ENCODE results near the gene POU2F1.

POU2F1 gene

DNA sequence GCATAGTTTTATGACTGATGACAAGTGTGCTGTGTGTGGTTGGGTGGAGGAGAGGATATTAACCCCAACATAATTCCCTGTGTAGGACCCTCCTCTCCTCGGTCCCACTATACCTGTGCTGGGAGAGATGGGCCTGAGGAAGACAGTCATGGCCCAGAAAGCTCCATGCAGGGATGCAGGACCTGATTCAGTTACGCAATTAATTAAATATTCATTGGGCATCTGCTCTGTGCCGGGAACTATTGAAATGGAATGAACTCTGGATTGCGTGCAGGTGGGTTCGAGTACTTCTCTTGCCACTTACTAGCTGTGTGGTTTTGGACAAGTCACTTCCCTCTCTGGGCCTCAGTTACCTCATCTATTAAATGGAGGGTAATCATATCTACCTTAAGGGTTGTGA, 223.1 kb downstream of the POU2F1 start:
- TF ChIP-seq, protein P1, sequence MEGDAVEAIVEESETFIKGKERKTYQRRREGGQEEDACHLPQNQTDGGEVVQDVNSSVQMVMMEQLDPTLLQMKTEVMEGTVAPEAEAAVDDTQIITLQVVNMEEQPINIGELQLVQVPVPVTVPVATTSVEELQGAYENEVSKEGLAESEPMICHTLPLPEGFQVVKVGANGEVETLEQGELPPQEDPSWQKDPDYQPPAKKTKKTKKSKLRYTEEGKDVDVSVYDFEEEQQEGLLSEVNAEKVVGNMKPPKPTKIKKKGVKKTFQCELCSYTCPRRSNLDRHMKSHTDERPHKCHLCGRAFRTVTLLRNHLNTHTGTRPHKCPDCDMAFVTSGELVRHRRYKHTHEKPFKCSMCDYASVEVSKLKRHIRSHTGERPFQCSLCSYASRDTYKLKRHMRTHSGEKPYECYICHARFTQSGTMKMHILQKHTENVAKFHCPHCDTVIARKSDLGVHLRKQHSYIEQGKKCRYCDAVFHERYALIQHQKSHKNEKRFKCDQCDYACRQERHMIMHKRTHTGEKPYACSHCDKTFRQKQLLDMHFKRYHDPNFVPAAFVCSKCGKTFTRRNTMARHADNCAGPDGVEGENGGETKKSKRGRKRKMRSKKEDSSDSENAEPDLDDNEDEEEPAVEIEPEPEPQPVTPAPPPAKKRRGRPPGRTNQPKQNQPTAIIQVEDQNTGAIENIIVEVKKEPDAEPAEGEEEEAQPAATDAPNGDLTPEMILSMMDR (IDR thresholded peaks at IDR 0.05; ENCODE audit: control insufficient read depth, extremely low read depth, insufficient read depth), result no peak
- H3K4me3 ChIP-seq (ENCODE audit: low read depth, low read length), result no peak overlapping the region
- DNase-seq (ENCODE audit: low read depth), result no peak

DNA sequence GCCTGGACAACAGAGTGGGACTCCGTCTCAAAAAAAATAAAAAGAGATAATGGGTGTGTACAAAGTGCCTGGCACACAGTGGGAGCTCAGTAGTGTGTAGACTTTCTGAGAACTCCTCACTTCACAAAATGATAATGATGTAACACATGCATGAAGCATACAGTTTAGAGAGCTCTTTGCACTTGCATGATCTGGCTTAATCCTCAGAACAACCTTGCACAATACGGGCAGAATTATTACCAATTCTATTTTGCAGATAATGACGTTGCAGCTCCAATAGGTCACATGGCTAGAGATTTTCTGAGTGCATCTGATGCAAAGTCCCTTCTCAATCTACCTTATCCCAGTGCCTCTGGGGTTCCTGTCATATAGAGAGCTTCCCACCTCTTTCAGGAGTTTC, 226.3 kb downstream of the POU2F1 start:
- DNase-seq (ENCODE audit: low read depth), result no peak
- no peak overlapping the region for H3K4me3 ChIP-seq (ENCODE audit: low read depth, low read length)

DNA sequence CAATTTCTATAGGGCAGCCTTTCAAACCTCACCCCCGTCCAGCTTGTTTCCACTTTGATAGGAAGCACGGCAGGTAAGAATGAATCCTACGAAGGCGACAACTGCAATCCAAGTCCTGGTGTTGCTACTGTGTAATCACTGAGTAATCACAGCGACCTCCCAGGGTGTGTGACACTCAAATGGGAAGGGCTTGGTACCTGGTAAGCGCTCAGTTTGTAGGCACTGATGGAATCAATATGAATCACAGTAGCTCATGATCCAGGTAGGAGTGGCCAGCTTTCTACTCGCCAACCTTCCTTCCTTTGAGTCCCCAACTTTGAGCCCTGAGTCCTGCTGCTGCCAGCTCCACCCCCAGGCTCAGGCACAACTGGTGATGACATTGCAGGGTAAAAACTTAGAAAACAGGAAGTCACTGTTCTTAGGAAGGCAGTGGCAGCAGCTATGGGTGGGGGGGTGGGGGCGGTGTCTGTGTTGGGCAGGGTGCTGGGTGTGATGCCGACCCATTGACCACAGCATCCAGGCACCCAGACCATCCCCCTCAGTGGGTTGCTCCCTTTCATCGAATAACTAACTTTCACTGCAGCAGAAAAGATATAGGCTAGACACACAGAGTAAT, 226.9 kb downstream of the POU2F1 start:
- DNase-seq (ENCODE audit: low read depth), result no peak
- no peak overlapping the region for H3K4me3 ChIP-seq (ENCODE audit: low read depth, low read length)
- TF ChIP-seq, protein P1 (IDR thresholded peaks at IDR 0.05; ENCODE audit: control insufficient read depth, extremely low read depth, insufficient read depth), result no peak

More for the DNA sequence above, 226.3 kb downstream of the POU2F1 start:
- TF ChIP-seq, protein P1 (IDR thresholded peaks at IDR 0.05; ENCODE audit: control insufficient read depth, extremely low read depth, insufficient read depth), result no peak

DNA sequence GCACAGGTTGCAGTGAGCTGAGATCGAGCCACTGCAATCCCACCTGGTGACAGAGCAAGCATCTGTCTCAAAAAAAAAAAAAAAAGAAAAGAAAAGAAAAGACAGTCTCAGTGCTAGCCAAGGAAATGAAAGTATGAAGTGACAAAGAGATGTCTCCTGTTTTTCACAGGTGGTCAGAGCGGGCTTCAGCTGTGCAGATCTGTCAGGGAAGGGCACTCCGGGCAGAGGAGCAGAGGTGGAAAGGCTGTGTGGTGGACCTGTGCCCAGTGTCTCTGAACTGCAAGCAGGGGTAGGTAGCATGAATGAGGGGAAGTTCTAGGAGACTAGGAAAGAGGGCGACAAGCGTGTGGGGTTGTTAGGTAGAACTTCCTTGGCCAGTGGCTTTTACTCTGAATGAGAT, 230.2 kb downstream of the POU2F1 start:
- TF ChIP-seq, protein P1 (IDR thresholded peaks at IDR 0.05; ENCODE audit: control insufficient read depth, extremely low read depth, insufficient read depth), result no peak
- no peak overlapping the region for H3K4me3 ChIP-seq (ENCODE audit: low read depth, low read length)
- DNase-seq (ENCODE audit: low read depth), result no peak

DNA sequence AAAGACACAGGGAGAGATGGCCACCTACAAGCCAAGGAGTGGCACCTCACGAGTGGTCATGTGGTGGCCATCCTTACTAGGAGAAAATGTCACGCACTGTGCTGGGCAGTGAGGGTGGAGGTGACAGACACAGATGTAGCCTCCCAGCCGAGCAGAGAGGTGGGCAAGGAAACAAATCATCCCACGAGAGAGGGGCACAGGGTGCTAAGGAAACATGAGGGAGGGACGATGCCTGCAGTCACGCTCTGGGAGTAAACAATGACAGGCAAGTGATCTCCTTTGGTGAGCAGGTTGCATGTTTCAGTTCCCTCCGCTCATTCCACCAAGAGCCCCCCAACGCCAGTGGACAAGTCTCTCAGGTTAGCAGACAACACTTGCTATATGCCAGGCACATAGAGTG, 231.8 kb downstream of the POU2F1 start:
- DNase-seq (ENCODE audit: low read depth), result no peak
- H3K4me3 ChIP-seq (ENCODE audit: low read depth, low read length), result no peak overlapping the region
- TF ChIP-seq, protein P1 (IDR thresholded peaks at IDR 0.05; ENCODE audit: control insufficient read depth, extremely low read depth, insufficient read depth), result no peak

DNA sequence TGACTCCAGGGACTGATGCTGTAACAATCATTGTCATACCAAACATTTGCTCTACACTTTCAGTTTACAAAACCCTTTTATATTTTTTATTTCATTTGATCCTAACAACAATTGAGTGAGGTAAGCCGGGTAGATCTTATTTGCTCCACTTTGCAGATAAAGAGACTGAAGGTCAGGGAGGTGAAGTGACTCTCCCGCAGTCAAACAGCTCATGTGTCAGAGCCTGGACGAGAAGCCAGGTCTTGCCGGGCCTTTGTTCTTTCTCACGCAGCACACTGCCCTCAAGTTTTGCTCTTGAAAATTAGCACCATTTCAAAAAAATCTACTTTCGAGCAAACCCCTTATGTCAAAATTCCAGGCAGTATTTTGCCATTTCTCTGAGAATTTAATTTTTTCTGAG, 232.4 kb downstream of the POU2F1 start:
- no peak overlapping the region for H3K4me3 ChIP-seq (ENCODE audit: low read depth, low read length)
- TF ChIP-seq, protein P1 (IDR thresholded peaks at IDR 0.05; ENCODE audit: control insufficient read depth, extremely low read depth, insufficient read depth), result no peak
- no peak for DNase-seq (ENCODE audit: low read depth)

DNA sequence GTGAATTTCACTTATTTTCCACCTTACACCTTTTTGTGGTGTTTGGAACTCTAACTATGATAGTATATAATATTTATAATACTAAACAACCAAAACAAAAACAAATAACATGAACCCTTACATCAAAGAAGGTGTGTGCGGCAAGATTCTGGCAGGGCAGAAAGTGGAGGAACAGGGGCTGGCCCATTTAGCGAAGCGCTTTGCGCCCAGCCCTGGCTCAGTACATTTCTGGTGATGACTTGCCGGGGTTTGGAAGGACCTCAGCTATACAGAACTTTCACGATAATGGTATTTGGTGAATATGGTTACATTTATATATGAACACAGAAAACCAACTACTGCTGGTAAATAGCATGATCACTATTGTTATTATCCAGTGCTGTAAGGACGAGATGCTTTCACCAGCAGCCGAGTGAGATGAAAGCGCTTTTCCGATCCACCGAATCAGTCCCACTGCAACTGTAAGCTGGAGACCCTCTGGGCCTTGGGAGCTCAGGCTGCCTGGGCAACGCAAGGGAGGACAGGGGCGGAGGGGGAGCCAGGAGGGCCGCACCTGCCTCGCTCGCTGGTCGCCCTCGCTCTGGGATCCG, 233.7 kb downstream of the POU2F1 start:
- peak overlapping the region; percentile 45 for H3K4me3 ChIP-seq (ENCODE audit: low read depth, low read length)
- DNase-seq (ENCODE audit: low read depth), result no peak
- TF ChIP-seq, protein P1 (IDR thresholded peaks at IDR 0.05; ENCODE audit: control insufficient read depth, extremely low read depth, insufficient read depth), result no peak
